Keratinocyte (primary cell): ENCODE results near the gene CACNA2D2.

Experiments used
- CTCF ChIP-seq, 3 experiments: IDR thresholded peaks in 1 of 3; conservative IDR thresholded peaks in 1 of 3; optimal IDR thresholded peaks in 1 of 3; 2 replicates in 2 of 3; 3 replicates in 1 of 3; pipeline versions ENCODE3 to v1.5.1; 2011; ENCODE audit warnings: low read length in 3 of 3, mild to moderate bottlenecking in 3 of 3, moderate library complexity in 2 of 3, control low read depth in 1 of 3, inconsistent platforms in 1 of 3; ENCODE audit not compliant: insufficient read depth in 2 of 3; ENCODE audit errors: extremely low read depth in 1 of 3
- EZH2 ChIP-seq: IDR thresholded peaks from one replicate; pipeline ENCODE4 v1.6.1; 2012; ENCODE audit warnings: inconsistent platforms, mild to moderate bottlenecking, low read length, moderate library complexity

DNA sequence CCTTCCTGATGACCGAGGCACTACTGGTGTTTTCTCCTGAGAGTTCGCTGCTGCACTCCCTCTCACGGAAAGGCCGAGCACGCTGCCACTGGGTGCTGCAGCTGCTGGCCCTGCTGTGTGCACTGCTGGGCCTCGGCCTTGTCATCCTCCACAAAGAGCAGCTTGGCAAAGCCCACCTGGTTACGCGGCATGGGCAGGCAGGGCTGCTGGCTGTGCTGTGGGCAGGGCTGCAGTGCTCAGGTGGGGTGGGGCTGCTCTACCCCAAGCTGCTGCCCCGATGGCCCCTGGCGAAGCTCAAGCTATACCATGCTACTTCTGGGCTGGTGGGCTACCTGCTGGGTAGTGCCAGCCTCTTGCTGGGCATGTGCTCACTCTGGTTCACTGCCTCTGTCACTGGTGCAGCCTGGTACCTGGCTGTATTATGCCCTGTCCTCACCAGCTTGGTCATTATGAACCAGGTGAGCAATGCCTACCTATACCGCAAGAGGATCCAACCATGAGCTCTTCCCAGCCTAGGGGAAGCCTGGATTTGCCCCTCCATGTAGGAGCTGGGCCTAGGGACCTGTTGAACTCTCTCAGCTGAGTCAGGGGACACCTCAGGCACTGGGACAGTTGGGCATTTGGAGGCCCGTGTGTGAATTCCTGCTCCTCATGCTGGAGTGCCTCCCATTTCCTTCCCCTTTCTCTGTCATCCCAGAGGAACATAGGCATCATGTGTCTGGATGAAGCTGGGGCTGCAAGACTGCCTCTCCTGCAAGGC is 150.0 kb downstream of the CACNA2D2 start:
- TF ChIP-seq CTCF (optimal IDR thresholded peaks at IDR 0.05 in 1 of 3, IDR thresholded peaks at IDR 0.05 in 1 of 3, conservative IDR thresholded peaks at IDR 0.05 in 1 of 3; ENCODE audit: extremely low read depth in 1 of 3, insufficient read depth in 2 of 3, low read length in 3 of 3) (no peak), EZH2 (no peak)
